22Rv1 (cell line): ENCODE measurements around the gene CKS2.

Experiments used
- ZFX ChIP-seq: fragments of 450-650 bp; IDR thresholded peaks from 2 replicates; pipeline ENCODE4 v1.6.1; 2017; ENCODE audit warnings: antibody characterized with exemption, borderline replicate concordance
- TF ChIP-seq, protein P1 (sequence below): fragments of 450-650 bp; IDR thresholded peaks from 2 replicates; pipeline ENCODE4 v1.5.1; 2017; ENCODE audit warnings: mild to moderate bottlenecking

- TF ChIP-seq, protein P1, sequence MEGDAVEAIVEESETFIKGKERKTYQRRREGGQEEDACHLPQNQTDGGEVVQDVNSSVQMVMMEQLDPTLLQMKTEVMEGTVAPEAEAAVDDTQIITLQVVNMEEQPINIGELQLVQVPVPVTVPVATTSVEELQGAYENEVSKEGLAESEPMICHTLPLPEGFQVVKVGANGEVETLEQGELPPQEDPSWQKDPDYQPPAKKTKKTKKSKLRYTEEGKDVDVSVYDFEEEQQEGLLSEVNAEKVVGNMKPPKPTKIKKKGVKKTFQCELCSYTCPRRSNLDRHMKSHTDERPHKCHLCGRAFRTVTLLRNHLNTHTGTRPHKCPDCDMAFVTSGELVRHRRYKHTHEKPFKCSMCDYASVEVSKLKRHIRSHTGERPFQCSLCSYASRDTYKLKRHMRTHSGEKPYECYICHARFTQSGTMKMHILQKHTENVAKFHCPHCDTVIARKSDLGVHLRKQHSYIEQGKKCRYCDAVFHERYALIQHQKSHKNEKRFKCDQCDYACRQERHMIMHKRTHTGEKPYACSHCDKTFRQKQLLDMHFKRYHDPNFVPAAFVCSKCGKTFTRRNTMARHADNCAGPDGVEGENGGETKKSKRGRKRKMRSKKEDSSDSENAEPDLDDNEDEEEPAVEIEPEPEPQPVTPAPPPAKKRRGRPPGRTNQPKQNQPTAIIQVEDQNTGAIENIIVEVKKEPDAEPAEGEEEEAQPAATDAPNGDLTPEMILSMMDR = no peak
- TF ChIP-seq ZFX = no peak
These were observed 32.0 kb downstream of the CKS2 start for GRCh38 chr9:89342948-89343347.
